HL-60 (cell line): ENCODE data around the gene ARHGAP20.

Experiments
- SPI1 ChIP-seq: IDR thresholded peaks from 2 replicates; pipeline ENCODE4 v1.6.1; 2012; ENCODE audit warnings: low read depth, mild to moderate bottlenecking, borderline replicate concordance
- TF ChIP-seq, protein P1 (sequence below): IDR thresholded peaks from one replicate; pipeline ENCODE4 v1.5.1; 2011; ENCODE audit warnings: low read length, control low read depth, inconsistent platforms; ENCODE audit not compliant: insufficient read depth

- TF ChIP-seq, protein P1, sequence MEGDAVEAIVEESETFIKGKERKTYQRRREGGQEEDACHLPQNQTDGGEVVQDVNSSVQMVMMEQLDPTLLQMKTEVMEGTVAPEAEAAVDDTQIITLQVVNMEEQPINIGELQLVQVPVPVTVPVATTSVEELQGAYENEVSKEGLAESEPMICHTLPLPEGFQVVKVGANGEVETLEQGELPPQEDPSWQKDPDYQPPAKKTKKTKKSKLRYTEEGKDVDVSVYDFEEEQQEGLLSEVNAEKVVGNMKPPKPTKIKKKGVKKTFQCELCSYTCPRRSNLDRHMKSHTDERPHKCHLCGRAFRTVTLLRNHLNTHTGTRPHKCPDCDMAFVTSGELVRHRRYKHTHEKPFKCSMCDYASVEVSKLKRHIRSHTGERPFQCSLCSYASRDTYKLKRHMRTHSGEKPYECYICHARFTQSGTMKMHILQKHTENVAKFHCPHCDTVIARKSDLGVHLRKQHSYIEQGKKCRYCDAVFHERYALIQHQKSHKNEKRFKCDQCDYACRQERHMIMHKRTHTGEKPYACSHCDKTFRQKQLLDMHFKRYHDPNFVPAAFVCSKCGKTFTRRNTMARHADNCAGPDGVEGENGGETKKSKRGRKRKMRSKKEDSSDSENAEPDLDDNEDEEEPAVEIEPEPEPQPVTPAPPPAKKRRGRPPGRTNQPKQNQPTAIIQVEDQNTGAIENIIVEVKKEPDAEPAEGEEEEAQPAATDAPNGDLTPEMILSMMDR = no peak
- no peak for TF ChIP-seq SPI1
Observed at GRCh38 chr11:110613197-110613918, 98.9 kb downstream of the ARHGAP20 start.
